HG02840 (cell line): ENCODE data around the gene HNRNPH3.

ENCODE experiments used
- ATAC-seq: cut with Tn5 transposase; IDR thresholded peaks from one replicate; pipeline ENCODE4 v1.9.1; 2021; ENCODE audit warnings: mild to moderate bottlenecking, moderate library complexity, moderate number of reproducible peaks; ENCODE audit not compliant: unreplicated experiment, low FRiP score

HNRNPH3 gene

DNA sequence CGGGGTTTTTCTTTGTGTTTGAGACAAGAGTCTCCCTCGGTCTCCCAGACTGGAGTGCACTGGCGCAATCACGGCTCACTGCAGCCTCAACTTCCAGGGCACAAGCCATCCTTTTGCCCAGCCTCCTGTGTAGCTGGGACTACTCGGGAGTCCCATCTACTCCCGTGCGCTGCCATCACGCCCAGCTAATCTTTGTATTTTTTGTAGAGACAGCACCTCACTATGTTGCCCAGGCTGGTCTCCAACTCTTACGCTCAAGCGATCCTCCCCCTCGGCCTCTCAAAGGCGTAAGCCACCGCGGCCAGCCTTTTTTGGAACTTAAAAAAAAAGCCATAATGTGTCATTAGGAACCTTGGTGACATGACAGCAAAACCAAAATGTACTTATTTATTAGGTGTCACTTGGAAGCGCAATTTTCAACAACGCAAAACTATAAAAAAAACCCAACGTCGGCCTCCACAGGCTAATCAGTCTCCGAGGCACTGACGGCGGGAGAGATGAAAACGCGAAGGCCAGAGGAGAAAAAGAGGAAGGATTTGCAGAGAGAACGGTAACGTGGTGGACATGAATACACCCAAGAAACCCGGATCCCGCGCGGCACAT is 911 bp upstream of the HNRNPH3 start:
- no peak for ATAC-seq

GRCh38 chr10:68332259-68333057 is 594 bp downstream of the HNRNPH3 start, which contains the start of gene PBLD:
Gene PBLD, minus strand, starts transcription at chr10:68332928. Its CDS starts 26,084 bp downstream, at chr10:68306844.
- ATAC-seq: peak; percentile 15

GRCh38 chr10:68333058-68333395 is 1.2 kb downstream of the HNRNPH3 start:
- no peak for ATAC-seq

- no peak for ATAC-seq
Observed at GRCh38 chr10:68333440-68334431, 1.9 kb downstream of the HNRNPH3 start.

DNA sequence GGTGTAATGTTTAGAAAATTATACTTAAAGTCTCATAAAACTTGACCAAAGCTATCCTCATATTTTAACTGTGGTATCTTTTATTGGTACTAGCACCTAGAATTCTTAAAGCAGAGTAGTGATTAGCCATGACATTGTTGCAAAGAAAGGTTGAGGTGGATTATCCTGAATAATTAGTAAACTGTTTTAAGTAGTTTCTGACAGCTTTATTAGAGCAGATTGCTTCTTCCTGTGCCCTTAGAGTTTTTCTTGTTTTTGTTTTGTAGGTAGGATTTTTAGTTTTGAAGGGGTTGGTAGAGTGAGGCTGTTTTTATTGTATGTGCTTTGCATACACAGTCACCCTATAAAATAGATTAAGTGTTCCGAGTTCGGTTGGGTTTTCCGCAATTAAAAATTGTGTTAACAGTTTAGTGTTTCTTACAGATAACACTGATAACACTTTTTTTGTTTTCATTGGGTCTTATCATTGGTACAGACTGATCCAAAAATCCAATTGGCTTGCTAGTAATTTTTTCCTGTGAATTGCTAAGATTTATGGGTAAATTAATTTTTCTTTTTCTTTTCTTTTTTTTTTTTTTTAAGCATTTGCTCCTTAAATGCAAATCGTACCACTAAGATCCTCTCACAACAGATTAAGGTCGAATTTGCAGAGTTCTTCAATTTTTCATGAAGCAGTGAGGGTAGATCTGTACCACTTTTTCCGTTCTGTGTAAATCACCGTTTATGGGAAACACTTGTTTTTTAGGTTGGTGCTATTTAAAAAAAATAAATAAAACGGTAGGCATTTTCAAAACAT is 3.0 kb downstream of the HNRNPH3 start:
- ATAC-seq: no peak

DNA sequence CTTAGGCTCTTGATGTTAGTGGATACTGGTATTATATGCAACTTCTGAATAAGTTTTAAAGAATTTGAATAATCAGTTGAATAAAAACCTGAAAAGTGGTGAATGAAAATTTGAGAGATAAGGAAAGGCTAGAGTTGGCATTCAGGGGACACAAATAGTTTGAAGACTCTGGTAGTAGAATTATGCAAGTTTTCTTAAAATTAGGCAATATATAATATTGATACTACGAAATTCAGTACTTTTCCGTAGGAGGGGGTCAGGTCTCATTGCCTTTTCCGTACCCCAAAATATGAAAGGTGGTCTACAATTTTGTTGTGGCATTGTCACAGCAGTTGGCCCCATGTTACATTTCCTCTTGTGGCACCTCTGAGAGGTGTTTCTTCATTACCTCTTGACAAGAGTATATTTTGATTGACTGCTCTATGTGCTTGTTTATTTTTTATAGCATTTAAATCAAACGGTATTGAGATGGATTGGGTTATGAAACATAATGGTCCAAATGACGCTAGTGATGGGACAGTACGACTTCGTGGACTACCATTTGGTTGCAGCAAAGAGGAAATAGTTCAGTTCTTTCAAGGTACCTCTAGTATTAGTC is 5.0 kb downstream of the HNRNPH3 start:
- no peak for ATAC-seq

GRCh38 chr10:68340358-68341080 is 8.7 kb downstream of the HNRNPH3 start:
- no peak for ATAC-seq

- no peak for ATAC-seq
Observed at GRCh38 chr10:68342909-68343516, 11.1 kb downstream of the HNRNPH3 start.

DNA sequence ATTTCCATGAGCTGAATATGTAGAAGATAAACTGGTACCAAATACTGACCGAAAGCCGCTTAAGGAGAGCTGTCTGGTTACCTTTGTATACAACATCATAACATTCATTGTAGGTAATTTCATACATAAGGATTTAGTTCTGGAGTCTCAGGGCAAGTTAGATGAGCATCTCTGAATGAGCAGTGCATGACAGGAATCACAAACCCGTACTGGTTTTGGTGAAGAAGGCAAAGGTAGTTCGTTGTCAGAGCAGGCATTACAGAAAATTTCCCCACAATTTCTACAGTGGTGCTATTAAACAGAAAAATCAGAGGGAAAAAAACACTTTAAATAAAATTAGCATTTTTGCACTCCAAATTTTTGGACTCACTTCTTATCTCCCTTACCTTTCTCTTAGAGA is 13.8 kb downstream of the HNRNPH3 start:
- no peak for ATAC-seq

DNA sequence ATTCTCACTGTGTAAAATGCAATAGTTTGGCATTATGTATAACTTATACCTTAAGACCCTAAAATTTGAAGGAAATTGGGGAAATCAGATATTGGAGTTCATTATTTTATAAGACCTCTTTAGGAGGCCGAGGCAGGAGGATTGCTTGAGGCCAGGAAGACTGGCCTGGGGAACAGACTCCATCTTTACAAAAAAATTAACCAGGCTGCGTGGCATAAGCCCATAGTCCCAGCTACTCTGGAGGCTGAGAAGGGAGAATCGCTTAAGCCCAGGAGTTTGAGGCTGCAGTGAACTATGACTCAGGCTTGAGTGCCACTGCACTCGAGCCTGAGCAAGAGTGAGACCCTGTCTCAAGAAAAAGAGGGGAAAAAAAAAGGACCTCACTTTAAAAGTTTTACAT is 14.9 kb downstream of the HNRNPH3 start:
- ATAC-seq: no peak

DNA sequence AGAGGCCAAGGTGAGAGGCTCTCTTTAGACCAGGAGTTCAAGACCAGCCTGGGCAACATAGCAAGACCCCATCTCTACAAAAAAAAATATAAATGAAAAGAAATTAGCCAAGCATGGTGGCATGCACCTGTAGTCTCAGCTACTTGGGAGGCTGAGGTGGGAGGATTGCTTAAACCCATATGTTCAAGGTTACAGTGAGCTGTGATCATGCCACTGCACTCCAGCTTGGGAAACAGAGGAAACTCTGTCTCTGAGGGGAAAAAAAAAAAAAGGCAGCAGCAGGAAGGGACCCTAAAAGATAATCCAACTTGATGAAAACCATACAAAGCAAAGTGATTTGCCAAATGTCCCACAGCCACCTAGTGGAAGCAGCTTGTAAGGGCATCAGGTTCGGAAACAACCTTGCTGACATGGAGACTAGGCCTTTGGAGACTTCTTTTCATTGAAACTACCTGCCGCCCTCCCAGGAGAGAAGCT is 16.4 kb downstream of the HNRNPH3 start:
- peak; percentile 57 for ATAC-seq

GRCh38 chr10:68353537-68353936 is 21.7 kb downstream of the HNRNPH3 start:
- no peak for ATAC-seq

DNA sequence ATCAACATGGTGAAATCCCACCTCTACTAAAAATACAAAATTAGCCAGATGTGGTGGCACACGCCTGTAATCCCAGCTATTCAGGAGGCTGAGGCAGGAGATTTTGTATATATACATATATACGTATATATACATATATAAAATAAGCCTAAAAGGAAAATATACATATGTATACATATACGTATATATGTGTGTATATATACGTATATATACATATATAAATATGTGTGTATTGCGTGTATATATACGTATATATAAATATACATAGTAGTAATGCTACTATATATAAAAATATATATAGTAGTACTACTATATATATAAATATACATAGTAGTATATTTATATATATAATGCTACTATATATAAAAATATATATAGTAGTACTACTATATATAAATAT is 27.3 kb downstream of the HNRNPH3 start:
- ATAC-seq: no peak

DNA sequence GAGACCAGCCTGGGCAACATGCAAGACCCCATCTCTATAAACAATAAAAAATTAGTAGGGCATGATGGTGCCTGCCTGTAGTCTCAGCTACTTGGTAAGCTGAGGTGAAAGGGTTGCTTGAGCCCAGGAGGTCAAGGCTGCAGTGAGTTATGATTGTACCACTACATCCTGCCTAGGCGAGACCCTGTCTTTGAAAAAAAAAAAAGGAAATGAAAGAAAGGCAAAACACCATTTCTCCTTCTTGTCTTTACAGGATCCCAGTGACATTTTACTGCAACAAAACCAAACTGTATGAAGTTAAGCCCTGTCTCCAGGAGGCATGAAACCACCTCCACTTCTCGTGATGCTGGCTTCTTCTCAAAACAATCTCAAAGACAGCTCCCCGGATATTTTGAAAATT is 30.7 kb downstream of the HNRNPH3 start:
- no peak for ATAC-seq

- no peak for ATAC-seq
Observed at GRCh38 chr10:68364101-68364886, 32.4 kb downstream of the HNRNPH3 start.

GRCh38 chr10:68365611-68366010 is 33.7 kb downstream of the HNRNPH3 start:
- ATAC-seq: no peak

GRCh38 chr10:68366600-68366999 is 34.7 kb downstream of the HNRNPH3 start:
- no peak for ATAC-seq

- ATAC-seq: no peak
Observed at GRCh38 chr10:68367121-68367520, 35.3 kb downstream of the HNRNPH3 start.
